Lower leg skin (tissue), 4 donors: ENCODE measurements around the gene BMAL2. TPM values are rescaled to one million over a fixed set of nuclear protein-coding genes. Genes with fewer than 3 reads are reported as not detected.

ENCODE experiments used
- DNase-seq, 2 donors: peaks; one replicate each; pipeline ENCODE4 v3.0.0-alpha.2; 2019; ENCODE audit warnings: low spot score in 2 of 2
- H3K4me3 ChIP-seq: fragments of 200-600 bp; sonication (generic); 2 replicates; pipeline ENCODE4 v1.5.1; 2017; ENCODE audit warnings: mild to moderate bottlenecking, low read depth; ENCODE audit not compliant: poor library complexity, severe bottlenecking
- CTCF ChIP-seq, 3 donors: fragments of 450-650 bp; IDR thresholded peaks; one replicate each; pipeline ENCODE4 v1.5.1; 2016; ENCODE audit warnings: antibody characterized with exemption in 3 of 3, mild to moderate bottlenecking in 3 of 3, moderate library complexity in 2 of 3
- POLR2A ChIP-seq, 2 donors: fragments of 450-650 bp; IDR thresholded peaks; one replicate each; pipeline ENCODE4 v1.6.1; 2016 to 2017; ENCODE audit warnings: antibody characterized with exemption in 2 of 2, mild to moderate bottlenecking in 1 of 2, moderate library complexity in 1 of 2
- WGBS, 2 donors: methylation state at CpG; one replicate each; pipeline ENCODE4 v1.1.5; 2018; 5-methylcytosine and 5-hydroxymethylcytosine counted together
- intact Hi-C: fragments of 100-400 bp; cut with DNase I; formaldehyde crosslinking; loops from one replicate; pipeline ENCODE4 v1.15.0; 2023; ENCODE audit warnings: low total_unique reads
- total RNA-seq, 4 donors: library from RNA; depleted of rRNA; stranded (reverse); fragments of >200 nt; gene quantifications; one replicate each; pipeline ENCODE4 v1.1.0, GENCODE V29; 2016

BMAL2 gene
- total RNA-seq, 4 donors from 2014 or later: 11.6 to 24.2 (median 19.1) TPM

- WGBS, 2 donors: 100% methylated on average over 1 of the region's 1 CpG
- H3K4me3 ChIP-seq: no peak overlapping the region
- intact Hi-C loops: no loop called here
- no peak for DNase-seq
- TF ChIP-seq POLR2A (IDR thresholded peaks at IDR 0.05) (no peak), CTCF (IDR thresholded peaks at IDR 0.05) (no peak)
These were observed 5.8 kb downstream of the BMAL2 start for GRCh38 chr12:27338473-27338872.

DNA sequence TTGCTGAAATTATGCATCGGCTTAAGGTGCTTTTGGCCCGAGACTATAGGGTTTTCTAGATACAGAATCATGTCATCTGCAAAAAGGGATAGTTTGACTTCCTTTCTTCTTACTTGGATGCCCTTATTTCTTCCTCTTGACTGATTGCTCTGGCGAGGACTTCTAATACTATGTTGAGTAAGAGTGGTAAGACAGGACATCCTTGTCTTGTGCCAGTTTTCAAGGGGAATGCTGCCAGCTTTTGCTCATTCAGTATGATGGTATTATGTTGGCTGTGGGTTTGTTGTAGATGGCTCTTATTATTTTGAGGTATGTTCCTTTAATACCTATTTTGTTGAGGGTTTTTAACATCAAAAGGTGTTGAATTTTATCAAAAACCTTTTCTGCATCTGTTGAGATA, 8.3 kb downstream of the BMAL2 start:
- intact Hi-C loops: no loop called here
- 71 to 80% methylated on average over 3 of the region's 3 CpGs for WGBS, 2 donors
- no peak for TF ChIP-seq CTCF (IDR thresholded peaks at IDR 0.05)
- no peak for TF ChIP-seq POLR2A (IDR thresholded peaks at IDR 0.05)
- no peak for DNase-seq
- no peak overlapping the region for H3K4me3 ChIP-seq

DNA sequence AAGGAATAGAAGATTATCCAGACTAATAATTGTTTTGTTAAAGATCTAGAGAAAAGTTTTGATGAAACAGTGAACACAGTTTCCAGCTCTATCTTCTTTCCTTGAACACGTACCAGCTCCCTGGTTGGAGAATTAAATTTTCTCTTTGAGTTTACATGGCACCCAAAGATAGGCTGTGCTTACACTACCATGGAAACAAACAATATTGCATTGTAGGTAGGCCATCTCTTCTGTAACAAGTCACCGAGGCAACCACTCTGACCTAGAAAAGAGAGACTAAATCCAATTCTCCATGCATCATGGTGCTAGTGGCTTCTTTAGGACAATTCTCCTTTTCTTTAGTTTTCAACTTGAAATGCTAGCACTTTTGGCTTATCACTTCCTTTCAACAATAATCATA, 9.9 kb downstream of the BMAL2 start:
- 87 to 91% methylated on average over 2 of the region's 2 CpGs for WGBS, 2 donors
- DNase-seq: no peak
- H3K4me3 ChIP-seq: no peak overlapping the region
- intact Hi-C loops: no loop called here
- TF ChIP-seq POLR2A (IDR thresholded peaks at IDR 0.05) (no peak), CTCF (IDR thresholded peaks at IDR 0.05) (no peak)

GRCh38 chr12:27343255-27344000, 10.8 kb downstream of the BMAL2 start:
- WGBS, 2 donors: 58 to 59% methylated on average over 5 of the region's 5 CpGs
- DNase-seq: no peak
- intact Hi-C loops: no loop called here
- no peak overlapping the region for H3K4me3 ChIP-seq
- no peak for TF ChIP-seq CTCF (IDR thresholded peaks at IDR 0.05)
- no peak for TF ChIP-seq POLR2A (IDR thresholded peaks at IDR 0.05)

- DNase-seq: no peak
- TF ChIP-seq CTCF (IDR thresholded peaks at IDR 0.05) (no peak), POLR2A (IDR thresholded peaks at IDR 0.05) (no peak)
- no peak overlapping the region for H3K4me3 ChIP-seq
- intact Hi-C loops: no loop called here
- 68 to 73% methylated on average over 2 of the region's 2 CpGs for WGBS, 2 donors
These were observed 11.6 kb downstream of the BMAL2 start for GRCh38 chr12:27344246-27344645.

DNA sequence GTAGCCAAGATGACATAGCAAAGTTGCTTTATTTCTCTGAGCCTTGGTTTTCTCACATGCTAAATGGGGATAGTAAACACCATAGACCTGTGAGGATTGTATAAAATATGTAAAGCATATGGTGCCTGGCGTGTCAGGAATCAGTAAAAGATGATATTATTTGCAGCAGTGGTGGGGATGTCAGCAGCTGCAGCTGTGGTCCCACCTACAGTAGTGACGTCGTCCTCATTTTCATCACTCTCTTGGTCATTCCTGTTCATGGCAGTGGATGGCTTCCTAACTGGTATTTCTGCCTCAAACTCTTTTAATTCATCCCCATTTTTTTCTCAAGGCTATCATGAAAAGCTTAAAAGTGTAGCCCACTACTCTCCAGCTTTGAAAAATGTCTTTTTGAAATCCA, 12.1 kb downstream of the BMAL2 start:
- no peak overlapping the region for H3K4me3 ChIP-seq
- intact Hi-C loops: no loop called here
- TF ChIP-seq CTCF (IDR thresholded peaks at IDR 0.05): no peak
- DNase-seq: no peak
- WGBS, 2 donors: 66 to 77% methylated on average over 3 of the region's 3 CpGs
